GM21528 (cell line): Measurements from ENCODE around the gene USP40.

Source experiments
- ATAC-seq: cut with Tn5 transposase; IDR thresholded peaks from one replicate; pipeline ENCODE4 v1.9.1; 2021; ENCODE audit warnings: mild to moderate bottlenecking, moderate library complexity; ENCODE audit not compliant: unreplicated experiment, low FRiP score

The USP40 gene

DNA sequence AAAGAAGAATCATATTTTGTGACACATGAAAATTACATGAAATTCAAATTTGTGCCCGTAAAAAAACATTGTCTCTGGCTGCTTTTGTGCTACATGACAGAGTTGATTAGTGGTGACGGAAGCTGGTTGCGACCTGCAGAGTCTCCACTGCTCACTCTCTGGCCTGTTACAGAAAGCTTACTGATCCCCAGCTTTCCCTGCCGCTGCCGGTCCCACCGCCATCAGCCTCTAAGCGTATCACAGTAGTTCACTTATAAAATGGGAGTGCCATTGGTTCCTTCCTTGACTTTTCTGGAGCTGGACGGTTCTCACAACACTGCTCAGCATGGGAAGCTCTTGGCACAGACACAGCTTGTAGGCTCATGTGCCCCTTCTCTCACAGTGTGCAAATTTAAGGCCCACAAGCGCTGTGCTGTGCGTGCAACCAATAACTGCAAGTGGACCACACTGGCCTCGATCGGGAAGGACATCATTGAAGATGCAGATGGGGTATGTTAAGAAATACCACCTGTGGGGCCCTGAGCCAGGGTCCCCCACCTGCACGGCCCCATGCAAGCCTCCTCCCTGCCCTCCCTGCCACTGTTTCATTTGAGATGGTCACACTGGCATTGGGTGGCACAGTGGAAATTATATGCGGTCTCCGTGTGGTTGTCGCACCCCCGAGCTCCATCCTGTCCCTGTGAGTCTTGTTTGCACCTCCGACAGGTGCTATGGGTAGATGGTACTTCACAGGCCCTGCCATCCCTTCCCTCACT lies 131.0 kb downstream of the USP40 start:
- ATAC-seq, result no peak

DNA sequence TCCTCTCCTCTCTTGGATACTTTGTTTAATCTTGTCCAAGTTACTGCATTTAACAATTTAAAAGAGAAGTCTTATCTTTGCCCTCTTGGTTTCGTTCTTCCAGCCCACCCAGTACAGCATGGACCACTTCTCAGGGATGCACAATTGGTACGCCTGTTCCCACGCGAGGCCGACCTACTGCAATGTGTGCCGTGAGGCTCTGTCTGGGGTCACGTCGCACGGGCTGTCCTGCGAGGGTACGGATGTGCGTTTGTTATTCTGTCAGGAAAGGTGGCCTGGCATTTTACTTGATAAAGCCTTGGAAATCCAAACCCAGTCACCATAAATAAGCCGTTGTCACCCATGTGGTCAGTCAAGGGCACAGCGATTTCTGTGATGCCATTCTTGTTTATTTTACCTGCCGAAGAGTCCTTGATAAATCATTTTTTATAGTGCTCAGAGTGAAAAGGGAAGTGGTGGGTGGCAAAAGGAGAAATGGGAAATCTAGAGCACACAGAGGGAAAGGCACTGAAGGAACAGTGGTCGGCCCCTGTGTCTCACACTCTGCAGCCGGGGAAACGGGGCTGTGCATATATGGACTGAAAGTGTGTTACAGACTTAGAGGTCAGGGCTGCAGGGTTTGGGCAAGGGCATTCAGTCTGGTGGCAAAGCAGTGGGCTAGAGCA lies 131.8 kb downstream of the USP40 start:
- no peak for ATAC-seq

DNA sequence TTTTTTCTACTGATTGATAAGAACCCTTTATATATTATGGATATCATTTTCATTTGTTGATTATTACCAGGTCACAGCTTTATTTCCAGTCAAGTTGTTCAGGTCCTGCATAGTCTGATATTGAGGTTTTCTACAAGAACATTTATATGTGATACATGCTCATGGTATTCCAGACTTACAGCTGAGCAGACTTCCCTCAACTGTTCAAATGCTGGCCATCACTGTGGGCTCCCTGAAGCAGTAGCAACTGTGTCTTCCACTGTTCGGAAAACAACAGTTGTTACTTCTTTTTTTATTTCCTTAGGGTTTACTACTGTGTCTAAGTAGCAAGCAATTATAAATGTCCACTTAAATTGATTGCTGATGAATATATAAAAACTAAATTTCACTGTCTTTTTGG lies 132.8 kb downstream of the USP40 start:
- no peak for ATAC-seq

DNA sequence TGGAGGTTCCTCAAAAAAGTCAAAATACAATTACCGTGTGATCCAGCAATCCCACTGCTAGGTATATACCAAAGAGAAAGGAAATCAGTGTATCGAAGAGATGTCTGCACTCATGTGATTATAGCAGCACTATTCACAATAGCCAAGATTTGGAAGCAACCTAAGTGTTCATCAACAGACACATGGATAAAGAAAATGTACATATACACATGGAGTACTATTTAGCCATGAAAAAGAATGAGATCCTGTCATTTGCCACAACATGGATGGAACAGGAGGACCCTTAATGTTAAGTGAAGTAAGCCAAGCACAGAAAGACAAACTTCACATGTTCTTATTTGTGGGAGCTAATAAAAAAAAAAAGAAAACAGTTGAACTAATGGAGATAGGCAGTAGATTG lies 133.6 kb downstream of the USP40 start:
- no peak for ATAC-seq

DNA sequence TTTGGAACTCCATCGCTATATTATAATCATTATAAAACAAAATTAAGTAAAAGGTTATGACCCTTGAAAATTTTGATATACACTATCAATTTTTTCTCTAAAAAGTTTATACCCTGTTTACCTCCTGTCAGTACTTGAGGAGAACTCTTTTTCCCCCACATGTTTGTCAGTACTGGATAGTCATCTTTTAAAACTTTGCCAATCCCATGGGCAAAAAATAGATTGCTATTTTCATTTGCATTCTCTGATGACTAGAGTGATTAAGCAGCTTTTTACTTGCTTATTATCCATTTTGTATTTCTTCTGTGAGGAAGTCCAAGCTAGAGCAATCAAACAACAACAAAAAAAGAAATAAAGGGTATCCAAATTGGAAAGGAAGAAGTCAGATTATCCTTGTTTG lies 135.9 kb downstream of the USP40 start:
- no peak for ATAC-seq

DNA sequence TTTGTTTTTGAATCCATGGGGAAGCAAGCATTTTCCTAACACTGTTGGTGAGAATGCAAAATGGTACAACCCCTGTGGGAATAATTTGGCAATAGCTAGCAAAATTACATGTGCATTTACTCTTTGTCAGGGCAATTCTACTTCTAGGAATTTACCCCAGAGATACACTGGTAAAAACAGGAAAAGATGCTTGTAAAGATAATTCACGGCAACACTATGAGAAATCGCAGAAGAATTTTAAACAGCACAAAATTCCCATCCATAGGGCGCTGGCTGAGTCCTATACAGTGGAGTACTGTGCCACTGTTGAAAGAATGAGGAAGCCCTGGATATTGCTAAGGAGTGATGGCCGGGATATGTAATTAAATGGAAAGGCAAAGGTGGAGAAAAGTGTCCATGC lies 136.5 kb downstream of the USP40 start:
- no peak for ATAC-seq

DNA sequence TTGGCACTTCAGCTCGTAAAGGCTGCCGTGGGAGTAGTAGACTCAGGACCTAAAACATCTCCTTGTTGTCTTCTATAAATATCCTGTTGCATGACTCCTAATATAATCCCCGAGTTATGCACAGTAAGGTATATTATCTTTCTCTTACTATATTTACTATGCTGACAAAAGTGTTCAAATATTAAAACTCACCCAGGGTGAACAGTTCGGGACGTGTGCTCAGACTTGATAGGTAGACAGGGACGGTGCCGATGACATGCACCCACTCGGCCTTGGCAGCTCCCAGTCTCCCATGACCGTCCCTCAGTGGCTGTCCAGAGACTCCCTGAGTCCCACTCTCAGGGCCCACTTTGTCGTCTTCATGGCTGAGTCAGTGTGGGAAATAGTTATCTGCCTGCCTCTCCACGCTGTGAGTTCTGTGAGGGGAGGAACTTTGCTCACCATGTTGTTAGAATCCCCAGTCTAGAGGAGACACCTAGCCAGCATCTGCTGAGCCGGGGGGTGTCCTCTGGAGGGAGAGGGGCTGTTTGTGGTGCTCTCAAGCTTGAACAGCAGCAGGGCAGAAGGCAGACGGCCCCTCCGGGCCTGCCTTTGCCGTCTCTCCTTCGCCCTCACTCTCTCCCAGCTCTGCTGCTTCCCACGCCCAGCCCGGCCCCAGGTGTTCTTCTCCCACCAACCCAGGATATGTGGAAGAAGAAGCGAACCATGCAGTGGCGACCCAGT lies 137.2 kb downstream of the USP40 start:
- ATAC-seq, result no peak

DNA sequence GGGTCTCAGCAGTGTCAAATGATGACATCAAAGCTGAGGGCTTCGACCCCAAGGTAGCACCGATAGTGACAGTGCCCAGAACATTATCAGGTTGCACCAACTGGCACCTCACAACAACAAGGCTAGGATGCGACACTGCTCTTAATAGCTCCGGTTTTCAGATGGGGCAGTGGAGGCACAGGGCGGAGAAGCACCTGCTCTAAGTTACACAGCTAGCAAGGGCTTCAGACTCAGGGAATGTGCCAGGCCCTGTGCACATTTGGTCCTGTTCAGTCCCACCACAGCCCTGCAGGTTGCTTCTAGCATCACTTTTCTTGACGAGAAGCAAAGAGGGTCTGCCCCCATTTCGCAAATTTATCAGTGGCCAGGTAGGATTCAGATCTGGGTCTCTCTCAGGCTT lies 138.1 kb downstream of the USP40 start:
- ATAC-seq, result no peak

DNA sequence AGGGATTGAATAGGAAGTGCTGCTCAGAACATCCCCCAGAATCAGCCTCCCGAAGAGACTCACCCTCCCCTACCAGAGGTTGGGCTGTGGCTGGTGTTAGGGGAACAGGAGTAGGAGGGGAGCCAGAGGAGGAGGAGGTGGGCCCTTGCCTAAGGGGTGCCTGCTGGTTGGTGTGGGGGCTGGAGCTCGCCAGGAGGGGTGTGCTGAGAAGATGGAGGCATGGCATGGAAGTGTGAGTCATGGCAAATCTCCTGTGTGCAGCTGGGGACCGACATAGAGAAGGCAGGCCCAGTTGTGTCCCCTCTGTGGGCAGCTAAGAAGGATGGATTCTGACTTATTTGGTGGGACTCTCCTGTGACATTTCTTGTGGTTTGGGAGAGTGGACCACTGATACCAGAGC lies 138.6 kb downstream of the USP40 start:
- ATAC-seq, result no peak

DNA sequence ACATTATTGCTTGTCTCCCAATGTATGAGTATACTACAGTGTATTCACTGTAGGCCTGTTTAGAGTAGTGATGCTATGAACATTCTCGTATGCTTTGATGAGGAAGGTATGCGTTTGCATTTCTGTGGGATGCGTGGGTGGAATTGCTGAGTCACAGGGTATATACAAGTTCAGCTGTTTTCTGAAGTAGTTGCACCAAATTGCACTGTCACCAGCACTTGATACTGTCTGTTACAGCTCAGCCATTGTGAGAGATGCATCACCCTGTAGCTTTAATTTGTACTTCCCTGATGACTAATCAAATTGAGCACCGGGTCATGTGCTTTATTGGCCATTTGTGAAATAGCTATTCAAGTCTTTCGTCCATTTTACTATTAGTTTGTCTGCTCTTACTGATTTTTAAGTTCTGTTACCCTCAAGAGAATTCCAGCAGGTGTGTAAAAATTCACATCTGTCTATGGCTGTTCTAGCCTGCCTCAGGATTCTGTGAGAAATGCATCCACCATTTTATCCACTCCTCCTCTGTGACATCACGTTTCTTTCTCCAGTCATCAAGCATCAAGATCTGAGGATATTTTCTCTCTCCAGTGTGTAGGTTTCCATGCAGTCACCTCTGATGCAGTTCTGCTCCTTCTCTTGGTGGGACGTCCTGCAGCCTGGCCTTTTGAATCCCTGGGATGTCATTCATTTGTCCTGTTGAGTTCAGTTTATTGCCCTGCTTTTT lies 139.8 kb downstream of the USP40 start:
- no peak for ATAC-seq
